Activated CD8-positive, alpha-beta memory T cell treated with anti-CD3 and anti-CD28 coated beads for 24 hours (primary cell): Measurements from ENCODE around the gene HEXIM2.

ENCODE experiments used
- DNase-seq: peaks from one replicate; pipeline ENCODE4 v3.0.0-alpha.2; 2020

HEXIM2 gene

GRCh38 chr17:45145035-45145389, 16.7 kb upstream of the HEXIM2 start:
- no peak for DNase-seq

- no peak for DNase-seq
These were observed 15.5 kb upstream of the HEXIM2 start for GRCh38 chr17:45146166-45146565.

DNA sequence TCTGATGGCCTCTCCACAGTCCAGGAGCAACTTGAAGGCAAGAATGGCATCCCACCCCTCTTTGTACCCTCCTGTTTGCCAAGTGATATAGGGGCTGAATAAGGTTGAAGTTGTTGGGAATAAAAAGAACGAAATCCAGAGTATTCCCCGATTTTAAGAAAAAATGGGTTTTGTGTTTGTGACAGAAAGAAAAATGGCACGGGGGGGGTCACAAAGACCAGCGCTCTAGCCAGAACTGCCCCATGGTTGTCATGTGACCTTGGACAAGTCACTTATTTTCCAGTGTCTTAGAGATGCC, 15.1 kb upstream of the HEXIM2 start:
- DNase-seq = no peak

DNA sequence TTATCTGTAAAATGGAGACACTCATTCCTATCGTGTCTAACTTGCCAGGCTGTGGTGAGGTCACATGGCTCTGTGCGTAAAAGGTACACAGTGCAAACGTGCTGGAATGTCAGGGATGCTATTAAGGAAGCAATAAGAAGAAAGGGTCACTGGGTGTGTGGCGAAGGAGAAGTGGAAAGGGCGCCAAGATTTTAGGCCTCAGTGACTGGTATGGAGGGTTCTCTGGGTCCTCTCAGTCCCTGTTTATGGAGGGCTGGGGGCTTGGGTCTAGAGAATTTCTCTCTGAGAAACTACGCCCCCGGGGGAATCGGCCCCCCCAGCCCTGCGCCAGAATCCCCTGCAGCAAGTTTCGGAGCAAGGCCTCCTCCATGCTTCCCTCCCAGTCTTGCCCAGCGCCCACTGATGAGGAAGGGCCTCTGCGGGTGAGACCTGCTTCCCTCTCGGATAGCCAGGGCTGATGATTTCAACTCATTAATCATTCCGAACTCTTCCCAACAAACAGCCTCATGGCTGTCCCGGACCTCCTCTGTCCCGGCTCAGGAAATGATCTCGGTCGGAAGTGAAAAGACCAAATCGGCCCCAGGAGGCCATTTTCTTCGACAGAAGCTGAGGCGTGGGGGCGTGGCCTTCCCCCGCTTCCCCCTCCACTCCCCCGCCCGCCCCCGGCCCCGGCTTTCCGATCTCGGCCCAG, 14.6 kb upstream of the HEXIM2 start:
- DNase-seq = no peak

GRCh38 chr17:45147581-45148182, 14.0 kb upstream of the HEXIM2 start:
- DNase-seq = peak; percentile 93

DNA sequence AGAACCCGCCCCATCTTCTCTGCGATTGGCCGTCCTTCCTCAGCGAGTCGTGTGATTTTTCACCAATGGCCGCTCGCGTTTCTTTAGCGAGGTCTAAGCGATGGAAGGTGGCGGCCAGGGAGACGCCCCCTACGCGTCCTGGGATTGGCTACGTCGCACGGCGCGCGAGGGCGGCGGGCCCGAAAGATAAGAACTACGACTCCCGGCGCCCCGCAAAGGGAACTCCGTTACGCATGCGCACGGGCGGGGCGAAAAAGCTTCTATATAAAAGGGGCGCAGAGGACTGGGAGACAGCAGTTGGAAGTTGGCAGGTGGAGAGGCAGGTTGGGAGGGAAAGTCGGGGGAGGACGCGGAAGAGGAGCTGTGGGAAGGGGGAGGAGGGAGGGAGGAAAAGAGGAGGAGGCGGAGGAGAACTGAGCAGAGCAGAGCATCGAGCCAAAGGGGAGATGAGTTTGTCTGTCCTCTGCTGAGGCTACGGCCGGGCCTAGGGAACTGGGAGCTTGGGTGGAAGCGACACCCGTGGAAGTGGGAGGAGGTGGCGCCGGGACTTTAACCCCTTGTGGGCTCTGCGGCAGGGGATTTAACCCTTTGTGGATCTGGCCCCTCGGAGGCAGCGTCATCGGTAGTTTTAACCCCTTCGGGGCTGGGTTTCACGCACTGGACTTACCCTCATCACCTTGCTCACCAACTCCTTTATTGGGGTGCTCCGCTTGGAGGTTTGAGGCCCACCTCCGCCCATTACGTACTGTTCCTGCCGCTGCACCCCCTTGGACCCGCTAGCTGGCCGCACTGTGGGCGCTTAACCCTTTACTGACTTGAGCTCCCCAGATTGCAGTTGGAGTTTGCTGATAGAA, 13.3 kb upstream of the HEXIM2 start, which contains the start of gene HEXIM1:
Gene HEXIM1 (plus strand): TSS at position 293 of the 854 bp plus-strand sequence. CDS start 716 bp downstream, outside the sequence.
- peak; percentile 99 for DNase-seq

GRCh38 chr17:45149037-45149668, 12.5 kb upstream of the HEXIM2 start:
- peak; percentile 88 for DNase-seq

- peak; percentile 75 for DNase-seq
These were observed 11.7 kb upstream of the HEXIM2 start for GRCh38 chr17:45149669-45150664.

- DNase-seq = no peak
These were observed 10.5 kb upstream of the HEXIM2 start for GRCh38 chr17:45150911-45151809.

DNA sequence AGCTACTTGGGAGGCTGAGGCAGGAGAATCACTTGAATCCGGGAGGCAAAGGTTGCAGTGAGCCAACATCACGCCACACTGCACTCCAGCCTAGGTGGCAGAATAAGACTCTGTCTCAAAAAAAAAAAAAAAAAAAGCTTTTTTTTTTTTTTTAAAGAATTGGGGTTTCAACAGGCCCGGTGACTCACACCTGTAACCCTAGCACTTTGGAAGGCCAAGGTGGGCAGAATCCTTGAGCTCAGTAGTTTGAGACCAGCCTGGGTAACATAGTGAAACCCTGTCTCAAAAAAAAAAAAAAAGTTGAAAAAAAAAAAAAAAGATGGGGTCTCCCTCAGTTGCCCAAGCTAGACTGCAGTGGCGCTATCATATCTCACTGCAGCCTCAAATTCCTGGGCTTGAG, 6.6 kb upstream of the HEXIM2 start:
- no peak for DNase-seq

GRCh38 chr17:45155483-45155882, 6.2 kb upstream of the HEXIM2 start:
- no peak for DNase-seq

DNA sequence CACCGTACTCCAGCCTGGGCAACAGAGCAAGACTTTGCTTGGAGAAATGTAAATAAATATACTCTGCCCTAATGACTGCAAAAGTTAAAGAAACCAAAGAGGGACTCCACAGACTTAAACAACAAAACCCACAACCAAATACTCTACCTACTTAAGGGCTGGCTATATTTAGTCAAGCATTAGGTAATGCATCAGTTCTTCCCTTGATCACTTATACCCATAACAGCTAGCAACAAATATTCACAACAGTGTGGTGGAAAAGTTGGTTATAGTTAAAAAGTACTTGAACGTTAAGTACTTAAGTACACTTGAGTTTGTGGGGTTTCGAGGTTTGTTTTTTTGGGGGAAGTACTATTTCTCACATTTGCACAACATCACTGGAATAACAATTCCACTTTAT, 5.4 kb upstream of the HEXIM2 start:
- DNase-seq = no peak

DNA sequence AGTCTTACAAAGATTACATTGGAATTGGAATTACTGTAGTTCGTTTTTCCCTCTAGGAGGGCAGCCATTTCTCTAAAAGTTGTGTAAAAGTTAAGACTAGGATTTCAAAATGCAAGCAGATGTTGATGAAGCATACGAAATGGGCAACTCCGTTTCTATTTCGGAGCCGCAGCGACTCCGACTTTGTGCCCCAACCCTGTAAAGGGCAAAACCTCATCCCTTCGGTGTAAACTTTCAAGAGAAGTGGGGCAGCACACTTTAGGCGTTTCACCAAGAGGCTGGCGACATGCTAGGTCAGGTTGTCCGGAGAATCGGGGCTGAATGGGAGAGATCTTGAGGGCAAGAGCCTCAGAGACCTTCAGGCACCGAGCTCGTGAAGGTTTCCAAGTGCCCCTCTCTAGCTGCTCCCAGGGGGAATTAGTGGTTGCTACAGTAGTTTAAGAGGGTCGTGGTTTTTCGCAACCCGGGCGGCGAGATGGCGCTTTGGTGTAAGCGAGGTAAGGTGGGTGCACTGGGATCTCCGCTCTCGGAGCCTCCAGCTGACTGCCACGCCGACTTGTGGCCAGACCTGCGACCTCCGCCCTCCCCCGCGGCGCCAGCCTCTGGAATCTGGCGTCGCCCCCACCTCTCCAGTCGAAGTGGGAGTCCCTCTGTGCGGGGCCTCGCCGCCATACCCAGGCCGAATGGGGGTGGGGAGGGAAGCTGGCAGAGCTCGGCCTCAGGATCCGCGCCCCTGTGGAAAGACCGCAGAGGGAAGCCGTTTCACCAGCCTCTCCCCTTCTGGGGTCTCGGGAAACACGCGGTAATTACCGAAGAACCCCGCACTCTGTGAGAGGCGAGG, 1.0 kb upstream of the HEXIM2 start:
- DNase-seq = peak; percentile 91

DNA sequence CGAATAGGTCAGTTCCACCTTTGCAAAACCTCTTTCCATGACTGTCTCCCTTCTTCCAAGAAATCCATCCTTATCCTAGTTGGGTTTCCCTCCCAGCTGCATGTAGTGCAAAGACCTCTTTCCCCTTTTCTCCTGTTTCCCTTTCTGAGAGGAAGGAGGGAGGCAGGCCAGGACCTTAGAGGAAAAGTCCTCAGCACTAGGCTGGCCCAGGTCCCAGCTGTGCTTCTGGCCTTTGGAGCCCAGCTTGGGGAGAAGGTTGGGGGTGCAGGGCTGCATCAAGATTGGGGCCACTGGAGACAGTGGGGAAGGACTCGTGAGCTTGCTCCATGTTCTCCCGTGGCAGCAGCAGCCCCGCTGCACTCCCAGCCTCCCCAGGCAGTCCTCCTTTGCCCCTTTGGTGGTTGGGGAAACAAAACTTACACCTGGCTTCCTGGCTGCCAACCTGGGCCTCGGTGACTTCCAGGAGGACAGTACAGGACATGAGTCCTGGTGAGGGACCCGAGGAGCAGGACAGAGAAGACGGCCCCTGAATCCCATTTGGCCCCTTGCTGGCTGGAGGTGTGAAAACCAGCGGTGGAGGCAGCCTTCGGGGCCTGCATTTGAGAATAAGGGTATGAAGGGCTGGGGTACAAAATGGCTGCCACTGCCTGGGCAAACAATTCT, 481 bp downstream of the HEXIM2 start:
- no peak for DNase-seq

DNA sequence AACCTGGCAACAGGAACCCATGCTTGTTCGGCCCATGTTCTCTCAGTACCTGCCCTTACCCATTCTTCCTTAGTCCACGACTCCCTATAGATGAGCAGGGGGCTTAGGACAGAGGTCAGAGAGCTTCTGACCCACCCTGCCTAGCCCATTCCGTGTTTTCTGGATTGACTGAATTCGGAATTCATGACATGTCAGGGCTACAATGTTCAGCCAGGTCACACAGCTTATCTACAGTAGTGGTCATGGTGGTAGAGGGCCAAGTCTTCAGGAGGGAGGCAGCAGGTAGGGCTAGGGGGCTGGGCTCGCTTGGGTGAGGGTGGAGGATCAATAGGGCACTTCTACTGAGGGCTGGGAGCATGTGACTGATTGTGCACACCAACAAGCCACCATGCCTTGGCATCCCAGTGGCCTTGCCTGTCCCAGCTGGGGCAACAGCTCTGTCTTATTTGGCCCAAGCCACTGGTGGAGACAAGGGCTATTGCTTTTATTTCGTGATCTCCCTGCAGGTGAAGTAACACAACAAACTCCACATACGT, 3.1 kb downstream of the HEXIM2 start:
- no peak for DNase-seq

GRCh38 chr17:45168991-45169752, 7.5 kb downstream of the HEXIM2 start:
- no peak for DNase-seq

DNA sequence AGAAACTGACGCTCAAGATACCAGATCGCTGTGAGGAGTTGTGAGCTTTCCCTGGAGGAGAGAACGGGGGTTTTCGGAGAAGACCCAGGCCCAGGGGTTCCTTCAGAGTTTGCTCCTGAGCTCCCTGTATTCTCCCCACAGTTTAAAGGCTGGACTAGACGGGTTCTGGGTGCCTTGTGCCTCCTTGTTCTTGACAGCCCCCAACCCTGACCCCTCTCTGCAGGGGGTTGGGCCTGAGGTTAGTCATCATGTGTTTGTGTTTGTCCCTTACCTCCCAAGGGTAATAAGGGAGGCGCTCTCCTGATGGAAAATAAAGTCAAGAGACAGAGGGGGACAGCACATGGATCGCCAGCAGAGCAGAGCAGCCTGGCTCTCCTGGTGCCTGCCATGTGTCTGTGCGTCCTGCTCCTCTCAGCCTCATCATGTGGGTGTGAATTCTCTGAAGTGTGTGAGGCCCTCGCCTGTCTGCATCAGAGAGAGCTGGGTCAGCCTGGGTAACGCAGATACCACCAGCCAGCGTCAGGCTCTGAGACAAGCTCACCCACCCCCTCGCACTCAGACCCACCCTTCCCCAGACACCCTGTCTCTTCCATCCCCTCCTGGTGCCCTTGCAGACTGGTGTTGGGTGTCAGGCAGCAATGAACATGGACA, 8.7 kb downstream of the HEXIM2 start:
- DNase-seq = no peak

GRCh38 chr17:45170931-45171337, 9.3 kb downstream of the HEXIM2 start:
- no peak for DNase-seq
